ENCODE results near the gene CCDC136.

The CCDC136 gene

DNA sequence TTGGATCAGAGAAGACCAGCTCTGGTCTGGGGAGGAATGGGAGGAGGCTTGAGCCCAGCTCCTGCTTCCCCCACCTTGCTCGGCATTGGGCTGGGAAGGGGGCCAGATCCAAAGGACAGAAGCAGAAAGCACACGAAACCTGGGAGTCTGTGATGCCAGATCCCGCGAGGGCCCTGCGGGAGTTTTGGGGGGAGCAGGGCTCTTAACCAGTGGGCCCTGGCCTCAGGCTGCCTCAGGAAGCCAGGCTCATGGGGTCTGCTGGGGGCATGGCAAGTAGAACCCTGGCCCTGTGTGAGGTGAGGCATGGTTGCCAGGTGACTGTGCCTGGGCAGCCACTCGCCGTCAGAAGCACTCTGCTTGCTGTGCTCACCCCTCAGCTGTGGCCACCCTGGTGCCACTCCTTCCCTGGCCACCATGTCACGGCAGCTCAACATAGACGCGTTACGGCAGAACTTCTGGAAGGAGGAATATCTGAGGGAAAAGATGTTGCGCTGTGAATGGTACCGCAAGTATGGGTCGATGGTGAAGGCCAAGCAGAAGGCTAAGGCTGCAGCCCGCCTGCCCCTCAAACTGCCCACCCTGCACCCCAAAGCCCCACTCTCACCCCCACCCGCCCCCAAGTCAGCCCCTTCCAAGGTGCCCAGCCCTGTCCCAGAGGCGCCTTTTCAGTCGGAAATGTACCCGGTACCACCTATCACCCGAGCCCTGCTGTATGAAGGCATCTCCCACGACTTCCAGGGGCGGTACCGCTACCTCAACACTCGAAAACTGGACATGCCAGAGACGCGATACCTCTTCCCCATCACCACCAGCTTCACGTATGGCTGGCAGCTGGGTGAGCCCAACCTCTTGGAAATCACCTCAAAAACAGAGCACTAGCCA lies 74.5 kb downstream of the CCDC136 start:
- DNase-seq: no peak

DNA sequence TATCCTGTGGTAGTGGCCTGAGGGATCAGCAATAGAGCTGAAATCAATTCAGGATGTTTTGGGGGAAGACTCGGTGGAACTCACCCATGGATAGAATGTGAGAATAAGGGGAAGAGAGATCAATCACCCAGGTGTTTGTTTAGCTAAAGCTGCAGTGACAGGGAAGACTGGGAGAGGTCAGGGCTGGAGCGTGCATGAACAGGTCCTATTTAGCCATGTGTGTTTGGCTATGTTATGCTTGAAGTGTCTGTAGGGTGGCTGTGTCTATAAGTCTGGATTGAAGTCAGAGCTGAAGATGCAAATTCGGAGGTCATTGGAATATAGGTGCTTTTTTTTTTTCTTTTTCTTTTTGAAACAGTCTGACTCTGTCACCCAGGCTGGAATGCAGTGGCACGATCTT lies 75.5 kb downstream of the CCDC136 start:
- no peak for DNase-seq

DNA sequence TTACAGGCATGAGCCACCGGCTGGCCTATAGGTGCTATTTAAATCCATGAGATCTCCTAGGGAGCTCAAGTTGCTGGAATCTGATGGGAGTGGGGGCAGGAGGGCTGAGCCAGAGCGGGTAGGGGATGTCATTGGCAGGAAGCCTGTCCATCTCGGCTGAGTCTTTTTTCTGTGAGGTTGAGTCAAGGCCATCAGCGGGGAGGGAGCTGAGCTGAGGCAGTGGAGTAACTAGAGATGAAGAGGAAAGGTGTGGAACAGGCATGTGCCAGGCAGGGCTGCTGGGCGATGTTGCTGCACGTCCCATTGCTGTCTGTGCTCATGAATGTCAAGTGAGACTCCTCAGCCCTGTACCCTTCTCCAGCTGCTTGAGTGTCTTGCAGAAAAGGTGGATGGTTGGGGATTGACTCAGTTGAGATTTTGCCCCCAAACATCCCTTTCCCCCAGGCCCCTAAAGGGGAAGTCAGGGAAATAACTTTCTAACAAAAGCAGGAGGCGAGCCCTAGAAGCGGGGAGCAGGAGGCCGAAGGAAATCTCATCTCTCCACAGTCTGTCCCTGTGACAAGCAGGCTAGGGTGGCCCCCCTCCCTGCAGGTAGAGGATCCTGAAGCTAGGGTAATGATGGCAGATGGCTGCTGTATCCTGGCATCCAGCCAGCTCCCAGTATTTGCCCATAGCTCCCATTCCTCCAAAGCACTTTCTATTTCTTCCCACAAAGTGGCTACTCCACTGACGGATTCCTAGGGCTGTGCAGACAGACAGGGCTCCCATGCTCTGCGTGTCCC lies 76.3 kb downstream of the CCDC136 start:
- no peak for DNase-seq

DNA sequence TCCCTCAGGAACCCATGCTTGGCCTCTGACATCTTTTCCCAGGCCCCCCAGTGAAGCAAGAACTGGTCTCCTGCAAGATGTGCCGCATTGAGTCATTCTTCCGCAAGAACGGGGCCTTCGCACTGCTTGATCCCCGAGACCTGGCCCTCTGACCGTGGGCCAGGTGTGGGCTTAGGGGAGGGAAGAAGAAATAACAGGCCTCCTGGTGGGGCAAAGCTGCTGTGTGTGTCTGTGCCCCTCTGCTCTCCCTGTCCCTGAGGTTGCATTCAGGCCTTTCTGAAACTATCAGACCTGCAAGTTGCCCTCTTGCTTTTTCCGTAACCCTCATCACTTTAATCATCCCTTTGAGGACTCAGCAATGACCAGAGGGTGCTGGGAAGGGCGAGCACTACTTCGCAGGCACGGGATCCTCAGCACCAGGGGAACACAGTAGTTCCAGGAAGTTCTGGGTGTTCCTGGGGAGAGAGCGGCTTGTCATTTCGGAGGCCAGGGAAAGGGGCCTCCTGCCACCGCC lies 76.9 kb downstream of the CCDC136 start:
- DNase-seq: no peak

DNA sequence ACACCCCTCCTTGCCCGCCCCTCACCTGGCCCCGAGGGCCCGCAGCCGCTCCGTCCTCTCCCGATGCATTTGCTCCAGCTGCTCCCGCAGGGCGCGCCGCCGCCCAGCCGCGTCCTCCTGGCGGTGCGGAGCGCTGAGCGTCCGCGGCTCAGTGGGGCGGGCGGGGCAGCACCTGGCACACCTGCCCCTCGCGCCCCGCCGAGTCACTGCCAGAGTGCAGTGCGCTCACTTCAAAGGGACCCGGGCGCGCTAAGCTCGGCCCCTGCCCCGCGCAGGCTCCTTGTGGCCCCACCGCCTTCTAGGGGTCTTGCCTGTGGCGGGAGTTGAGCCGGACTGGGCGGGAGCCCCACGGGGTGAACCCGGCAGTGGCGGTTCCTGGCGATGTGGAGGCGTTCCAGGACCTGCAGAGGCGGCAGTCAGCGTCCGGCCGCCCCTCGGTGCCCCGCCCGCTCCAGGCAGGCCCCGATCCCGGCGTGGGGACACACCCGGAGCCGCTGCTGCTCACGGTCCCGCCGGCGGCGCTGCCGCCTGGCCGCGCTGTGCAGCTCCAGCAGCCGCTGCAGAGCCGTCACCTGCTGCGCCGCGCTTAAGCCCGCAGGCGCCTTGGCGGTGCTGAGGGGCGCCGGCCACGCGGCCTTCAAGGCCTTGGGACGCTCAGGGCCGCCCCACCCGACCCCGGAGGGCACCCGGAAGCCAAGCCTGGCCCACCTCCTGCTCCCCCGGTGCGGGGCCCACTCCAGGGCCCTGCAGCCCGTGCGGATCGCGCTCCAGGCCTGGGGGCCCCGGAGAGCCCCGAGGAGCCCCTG lies 77.6 kb downstream of the CCDC136 start:
- no peak for DNase-seq

DNA sequence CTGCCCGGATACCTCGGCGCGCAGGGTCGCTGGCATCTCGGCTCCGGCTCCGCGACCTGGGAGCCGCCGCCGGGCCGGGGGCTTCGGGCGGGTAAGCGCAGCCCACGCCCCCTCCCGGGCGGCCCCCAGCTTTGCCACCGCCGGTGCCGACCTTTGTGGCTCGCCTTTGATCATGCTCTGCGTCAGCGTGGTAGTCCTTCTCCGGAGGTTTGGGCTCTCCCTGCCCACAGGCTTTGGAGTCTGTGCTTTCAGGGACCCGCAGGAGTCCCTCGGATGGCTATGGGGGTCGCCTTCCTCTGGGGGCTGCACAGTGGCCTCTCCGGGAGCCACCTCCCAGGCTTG lies 78.1 kb downstream of the CCDC136 start:
- DNase-seq: no peak

DNA sequence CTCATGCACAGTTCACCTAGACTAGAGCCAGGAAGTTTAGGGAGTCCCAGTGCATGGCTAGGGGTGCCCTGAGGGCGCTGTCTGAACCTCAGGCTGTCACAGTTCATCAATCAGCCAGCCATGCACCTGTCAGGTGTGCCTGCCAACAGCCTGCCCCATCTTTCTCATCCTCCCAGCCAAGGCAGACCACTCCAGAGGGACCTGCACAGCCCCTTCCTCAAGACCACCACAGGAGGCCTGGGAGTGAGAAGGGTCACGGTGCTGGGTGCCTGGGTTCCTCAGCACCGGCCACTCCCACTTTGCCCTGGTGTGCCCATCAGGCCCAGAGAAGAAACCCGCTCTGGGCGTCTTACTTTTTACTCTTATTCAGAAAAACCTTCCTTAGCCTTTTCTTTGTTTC lies 79.3 kb downstream of the CCDC136 start:
- DNase-seq: no peak
